ENCODE data around the gene ADAMTS16. TPM values are rescaled to one million over a fixed set of nuclear protein-coding genes. Genes with fewer than 3 reads are reported as not detected.

ADAMTS16 gene
- total and polyA plus RNA-seq, 4 donors = 5.0 to 12.3 (median 6.5) TPM

- Histone ChIP-seq H3K4me1 (ENCODE audit: control insufficient read depth, insufficient read depth, low read length) (peaks cover 28% of the 10 kb centered on the region), H3K4me3 (ENCODE audit: low read depth, low read length) (no peak overlapping the region), H3K27me3 (ENCODE audit: control insufficient read depth, insufficient read depth, low read length) (no peaks in the 10 kb centered on the region), H3K36me3 (ENCODE audit: control insufficient read depth, insufficient read depth, low read length) (no peaks in the 10 kb centered on the region), H3K27ac (ENCODE audit: low read depth, low read length) (peak overlapping the region; percentile 69), H3K9me3 (ENCODE audit: control insufficient read depth, insufficient read depth, low read length) (no peaks in the 10 kb centered on the region)
- DNase-seq (ENCODE audit: low read depth in 4 of 6, low spot score in 6 of 6) = peak in 5 of 6 donors; percentile 10 to 83 (median 25)
- 18% methylated on average over 10 of the region's 18 CpGs for WGBS (ENCODE audit: insufficient coverage)
Measured at GRCh38 chr5:5270958-5271785, 131.0 kb downstream of the ADAMTS16 start.

GRCh38 chr5:5271786-5272321 is 131.7 kb downstream of the ADAMTS16 start:
- Histone ChIP-seq H3K9me3 (ENCODE audit: control insufficient read depth, insufficient read depth, low read length) (no peaks in the 10 kb centered on the region), H3K4me3 (ENCODE audit: low read depth, low read length) (no peak overlapping the region)

DNA sequence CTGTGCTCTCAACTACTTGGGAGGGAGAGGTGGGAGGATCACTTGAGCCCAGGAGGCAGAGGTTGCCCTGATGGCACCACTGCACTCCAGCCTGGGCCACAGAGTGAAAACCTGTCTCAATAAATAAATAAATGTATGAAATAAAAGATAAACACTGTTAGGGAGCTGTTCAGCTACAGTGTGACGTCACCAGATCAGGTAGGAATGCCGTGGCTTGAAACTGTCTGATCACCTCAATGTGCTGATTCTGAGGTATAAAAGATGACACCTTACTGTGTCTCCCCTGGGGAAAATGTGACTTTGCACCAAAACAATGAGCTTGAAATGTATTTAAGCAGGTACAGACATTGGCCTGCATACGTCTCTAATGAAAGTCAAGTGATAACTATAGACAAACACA is 133.3 kb downstream of the ADAMTS16 start:
- H3K4me1 ChIP-seq (ENCODE audit: control insufficient read depth, insufficient read depth, low read length) = peaks cover 28% of the 10 kb centered on the region
- H3K9me3 ChIP-seq (ENCODE audit: control insufficient read depth, insufficient read depth, low read length) = no peaks in the 10 kb centered on the region
- H3K36me3 ChIP-seq (ENCODE audit: control insufficient read depth, insufficient read depth, low read length) = no peaks in the 10 kb centered on the region
- no peaks in the 10 kb centered on the region for H3K27me3 ChIP-seq (ENCODE audit: control insufficient read depth, insufficient read depth, low read length)
- no peak for DNase-seq (ENCODE audit: low read depth in 4 of 6, low spot score in 6 of 6)
- 92% methylated on average over 2 of the region's 3 CpGs for WGBS (ENCODE audit: insufficient coverage)
- H3K4me3 ChIP-seq (ENCODE audit: low read depth, low read length) = no peak overlapping the region
- no peak overlapping the region for H3K27ac ChIP-seq (ENCODE audit: low read depth, low read length)

More at GRCh38 chr5:5271786-5272321, 131.7 kb downstream of the ADAMTS16 start:
- DNase-seq (ENCODE audit: low read depth in 4 of 6, low spot score in 6 of 6) = peak; percentile 20 to 82 (median 27)
- H3K36me3 ChIP-seq (ENCODE audit: control insufficient read depth, insufficient read depth, low read length) = no peaks in the 10 kb centered on the region
- no peaks in the 10 kb centered on the region for H3K27me3 ChIP-seq (ENCODE audit: control insufficient read depth, insufficient read depth, low read length)
- H3K27ac ChIP-seq (ENCODE audit: low read depth, low read length) = peak overlapping the region; percentile 69
- H3K4me1 ChIP-seq (ENCODE audit: control insufficient read depth, insufficient read depth, low read length) = peaks cover 28% of the 10 kb centered on the region
- 2% methylated on average over 3 of the region's 9 CpGs for WGBS (ENCODE audit: insufficient coverage)

DNA sequence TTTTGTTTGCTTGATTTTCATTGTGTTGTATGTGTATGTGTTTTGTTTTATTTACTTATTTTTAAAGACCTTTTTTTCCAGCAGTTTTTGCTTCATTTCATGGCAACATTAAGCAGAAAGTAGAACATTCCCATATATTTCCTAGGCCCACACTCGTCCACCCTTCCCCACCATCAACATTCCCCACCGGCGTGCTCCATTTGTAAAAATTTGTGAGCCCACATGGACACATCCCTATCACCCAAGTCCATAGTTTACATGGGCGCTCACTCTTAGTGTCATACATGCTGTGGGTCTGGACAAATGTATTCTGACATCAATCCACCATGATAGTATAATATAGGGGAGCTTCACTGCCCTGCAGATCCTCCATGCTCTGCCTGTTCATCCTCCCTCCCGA is 133.8 kb downstream of the ADAMTS16 start:
- no peak for DNase-seq (ENCODE audit: low read depth in 4 of 6, low spot score in 6 of 6)
- H3K4me1 ChIP-seq (ENCODE audit: control insufficient read depth, insufficient read depth, low read length) = peaks cover 29% of the 10 kb centered on the region
- no peaks in the 10 kb centered on the region for H3K9me3 ChIP-seq (ENCODE audit: control insufficient read depth, insufficient read depth, low read length)
- H3K27me3 ChIP-seq (ENCODE audit: control insufficient read depth, insufficient read depth, low read length) = no peaks in the 10 kb centered on the region
- no peaks in the 10 kb centered on the region for H3K36me3 ChIP-seq (ENCODE audit: control insufficient read depth, insufficient read depth, low read length)
- WGBS (ENCODE audit: insufficient coverage) = 89% methylated on average over 4 of the region's 5 CpGs
- no peak overlapping the region for H3K27ac ChIP-seq (ENCODE audit: low read depth, low read length)
- H3K4me3 ChIP-seq (ENCODE audit: low read depth, low read length) = no peak overlapping the region

DNA sequence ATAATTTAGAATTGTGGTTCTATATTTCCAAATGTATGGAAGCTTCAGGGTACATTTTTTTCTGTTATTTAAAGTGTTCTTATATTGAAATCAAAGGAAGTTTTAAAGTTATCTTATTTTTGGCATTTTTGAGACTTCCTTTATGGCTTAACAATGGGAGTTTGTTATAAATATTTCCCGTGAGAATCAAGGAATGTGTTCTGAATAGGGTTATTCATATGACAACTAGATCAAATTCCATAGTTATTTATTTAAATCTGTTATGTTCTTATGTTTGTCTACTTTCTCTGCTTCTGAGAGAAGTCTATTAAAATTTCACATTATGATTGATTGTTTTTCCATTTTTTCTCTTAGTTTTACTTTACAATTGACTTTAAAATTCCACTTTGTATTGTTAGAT is 135.1 kb downstream of the ADAMTS16 start:
- peaks cover 21% of the 10 kb centered on the region for H3K4me1 ChIP-seq (ENCODE audit: control insufficient read depth, insufficient read depth, low read length)
- no peaks in the 10 kb centered on the region for H3K27me3 ChIP-seq (ENCODE audit: control insufficient read depth, insufficient read depth, low read length)
- H3K27ac ChIP-seq (ENCODE audit: low read depth, low read length) = no peak overlapping the region
- H3K36me3 ChIP-seq (ENCODE audit: control insufficient read depth, insufficient read depth, low read length) = no peaks in the 10 kb centered on the region
- DNase-seq (ENCODE audit: low read depth in 4 of 6, low spot score in 6 of 6) = no peak
- no peaks in the 10 kb centered on the region for H3K9me3 ChIP-seq (ENCODE audit: control insufficient read depth, insufficient read depth, low read length)
- no CpG with 5 or more reads among the region's 1 CpG for WGBS (ENCODE audit: insufficient coverage)
- H3K4me3 ChIP-seq (ENCODE audit: low read depth, low read length) = no peak overlapping the region

DNA sequence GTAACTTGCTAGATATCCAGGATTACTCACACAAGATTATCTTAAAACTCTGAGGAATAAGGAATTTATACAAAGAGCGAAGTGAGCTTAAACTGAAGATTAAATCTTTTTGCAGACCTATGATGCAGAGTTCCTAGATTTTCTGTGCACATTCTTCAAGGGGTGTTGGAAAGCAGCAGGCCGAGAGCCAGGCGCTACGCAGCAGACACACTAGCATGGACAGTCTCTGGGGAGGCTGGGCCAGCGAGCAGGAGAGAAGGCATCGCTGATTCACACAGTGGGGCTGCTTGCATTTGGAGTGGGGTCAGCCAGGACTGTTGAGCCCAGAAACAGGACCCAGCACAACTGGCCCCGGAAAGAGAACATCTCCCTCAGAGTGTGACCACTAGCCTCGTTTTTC is 136.3 kb downstream of the ADAMTS16 start:
- no peak overlapping the region for H3K27ac ChIP-seq (ENCODE audit: low read depth, low read length)
- H3K4me3 ChIP-seq (ENCODE audit: low read depth, low read length) = no peak overlapping the region
- peaks cover 15% of the 10 kb centered on the region for H3K4me1 ChIP-seq (ENCODE audit: control insufficient read depth, insufficient read depth, low read length)
- no peak for DNase-seq (ENCODE audit: low read depth in 4 of 6, low spot score in 6 of 6)
- H3K9me3 ChIP-seq (ENCODE audit: control insufficient read depth, insufficient read depth, low read length) = no peaks in the 10 kb centered on the region
- H3K36me3 ChIP-seq (ENCODE audit: control insufficient read depth, insufficient read depth, low read length) = no peaks in the 10 kb centered on the region
- H3K27me3 ChIP-seq (ENCODE audit: control insufficient read depth, insufficient read depth, low read length) = no peaks in the 10 kb centered on the region
- WGBS (ENCODE audit: insufficient coverage) = 87% methylated on average over 7 of the region's 8 CpGs

DNA sequence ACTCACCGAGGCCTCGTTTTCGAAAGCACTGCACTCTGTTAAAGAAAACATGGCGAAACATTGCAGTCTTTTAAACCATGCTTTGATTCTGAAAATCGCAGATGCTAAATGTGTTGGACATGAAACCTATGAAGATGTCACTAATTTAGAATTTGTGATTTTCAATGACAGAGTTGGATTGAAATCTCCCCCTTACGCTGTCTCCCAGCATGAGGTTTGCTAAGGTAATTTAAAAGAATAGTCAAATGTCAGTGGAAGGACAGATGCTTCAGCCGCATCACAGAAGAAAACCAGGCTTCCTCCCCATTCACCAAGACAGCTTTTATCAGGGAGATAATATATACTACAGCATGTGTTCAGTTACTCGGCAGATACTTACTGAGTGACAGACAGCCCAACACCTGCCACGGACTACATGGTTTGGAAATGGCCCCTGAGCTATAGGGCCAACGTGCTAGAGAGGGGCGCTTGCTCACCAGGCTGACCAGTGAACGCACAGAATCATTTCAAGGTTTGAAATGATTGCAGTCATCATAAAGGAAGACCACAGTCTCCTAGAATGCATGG is 136.9 kb downstream of the ADAMTS16 start:
- Histone ChIP-seq H3K4me1 (ENCODE audit: control insufficient read depth, insufficient read depth, low read length) (peaks cover 13% of the 10 kb centered on the region), H3K9me3 (ENCODE audit: control insufficient read depth, insufficient read depth, low read length) (no peaks in the 10 kb centered on the region), H3K4me3 (ENCODE audit: low read depth, low read length) (no peak overlapping the region), H3K27ac (ENCODE audit: low read depth, low read length) (no peak overlapping the region), H3K36me3 (ENCODE audit: control insufficient read depth, insufficient read depth, low read length) (no peaks in the 10 kb centered on the region), H3K27me3 (ENCODE audit: control insufficient read depth, insufficient read depth, low read length) (no peaks in the 10 kb centered on the region)
- WGBS (ENCODE audit: insufficient coverage) = 82% methylated on average over 9 of the region's 12 CpGs
- no peak for DNase-seq (ENCODE audit: low read depth in 4 of 6, low spot score in 6 of 6)

- Histone ChIP-seq H3K4me1 (ENCODE audit: control insufficient read depth, insufficient read depth, low read length) (peaks cover 3% of the 10 kb centered on the region), H3K27me3 (ENCODE audit: control insufficient read depth, insufficient read depth, low read length) (no peaks in the 10 kb centered on the region), H3K36me3 (ENCODE audit: control insufficient read depth, insufficient read depth, low read length) (no peaks in the 10 kb centered on the region), H3K27ac (ENCODE audit: low read depth, low read length) (no peak overlapping the region), H3K9me3 (ENCODE audit: control insufficient read depth, insufficient read depth, low read length) (no peaks in the 10 kb centered on the region), H3K4me3 (ENCODE audit: low read depth, low read length) (no peak overlapping the region)
- WGBS (ENCODE audit: insufficient coverage) = no CpG with 5 or more reads among the region's 4 CpGs
- DNase-seq (ENCODE audit: low read depth in 4 of 6, low spot score in 6 of 6) = no peak
Measured at GRCh38 chr5:5278201-5278814, 138.2 kb downstream of the ADAMTS16 start.

DNA sequence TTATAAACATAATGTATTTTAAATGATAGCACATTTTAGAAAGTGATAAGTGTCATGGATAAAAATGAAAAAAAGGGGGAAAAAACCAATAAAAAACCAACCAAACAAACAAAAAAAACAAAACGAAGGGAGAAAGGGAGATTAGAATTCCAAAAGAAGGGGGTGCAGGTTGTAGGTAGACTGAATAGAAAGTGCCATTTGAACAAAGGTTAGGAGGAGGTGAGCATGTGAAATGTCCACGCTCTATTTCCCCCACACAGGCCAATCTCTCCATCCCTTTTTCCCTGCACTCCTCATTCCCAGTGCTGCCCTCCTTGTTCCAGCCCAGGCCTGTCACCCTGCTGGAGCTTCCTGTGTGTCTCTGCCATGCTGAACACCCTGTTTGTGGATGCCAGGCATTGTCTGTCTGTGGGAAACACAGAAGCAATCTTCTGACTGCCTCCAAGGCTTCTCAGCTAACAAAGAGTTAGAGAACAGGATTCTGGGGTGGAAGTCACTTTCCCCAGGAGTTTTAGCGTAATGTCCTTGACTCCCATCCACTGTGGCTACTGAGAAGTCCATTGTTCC is 138.8 kb downstream of the ADAMTS16 start:
- no peak for DNase-seq (ENCODE audit: low read depth in 4 of 6, low spot score in 6 of 6)
- Histone ChIP-seq H3K4me1 (ENCODE audit: control insufficient read depth, insufficient read depth, low read length) (peaks cover 3% of the 10 kb centered on the region), H3K9me3 (ENCODE audit: control insufficient read depth, insufficient read depth, low read length) (no peaks in the 10 kb centered on the region), H3K36me3 (ENCODE audit: control insufficient read depth, insufficient read depth, low read length) (no peaks in the 10 kb centered on the region), H3K4me3 (ENCODE audit: low read depth, low read length) (no peak overlapping the region), H3K27ac (ENCODE audit: low read depth, low read length) (no peak overlapping the region), H3K27me3 (ENCODE audit: control insufficient read depth, insufficient read depth, low read length) (no peaks in the 10 kb centered on the region)
- WGBS (ENCODE audit: insufficient coverage) = 71% methylated on average over 1 of the region's 3 CpGs

Measured in spinal cord (tissue), 10 donors.